Testis (tissue), 3 donors: ENCODE measurements around the gene ZMYND11. TPM values are rescaled to one million over a fixed set of nuclear protein-coding genes. Genes with fewer than 3 reads are reported as not detected.

ENCODE experiments used
- DNase-seq: peaks from one replicate; pipeline ENCODE4 v3.0.0-alpha.2; 2019
- H3K27ac ChIP-seq, 2 donors: fragments of 200-600 bp; sonication (generic); one replicate each; pipeline ENCODE4 v1.5.1; 2019
- H3K27me3 ChIP-seq: fragments of 200-600 bp; sonication (generic); one replicate; pipeline ENCODE4 v1.5.1; 2019
- H3K36me3 ChIP-seq: fragments of 200-600 bp; sonication (generic); one replicate; pipeline ENCODE4 v1.5.1; 2017; ENCODE audit warnings: low read depth; ENCODE audit errors: missing control alignments
- H3K4me1 ChIP-seq: fragments of 200-600 bp; sonication (generic); one replicate; pipeline ENCODE4 v1.5.1; 2019
- H3K4me3 ChIP-seq, 2 donors: fragments of 200-600 bp; sonication (generic); one replicate each; pipeline ENCODE4 v1.5.1; 2017 to 2019
- H3K9me3 ChIP-seq: fragments of 200-600 bp; sonication (generic); one replicate; pipeline ENCODE4 v1.5.1; 2017
- POLR2A ChIP-seq: fragments of 450-650 bp; IDR thresholded peaks from one replicate; pipeline ENCODE4 v1.6.1; 2017; ENCODE audit warnings: antibody characterized with exemption, mild to moderate bottlenecking, moderate library complexity
- WGBS, 2 donors: methylation state at CpG; one replicate each; pipeline ENCODE4 v1.1.5; 2018; 5-methylcytosine and 5-hydroxymethylcytosine counted together
- intact Hi-C: fragments of 100-400 bp; cut with DNase I; formaldehyde crosslinking; loops from one replicate; pipeline ENCODE4 v1.15.1; 2023; ENCODE audit warnings: low total_unique reads
- polyA plus RNA-seq: library from polyadenylated mRNA; stranded (reverse); fragments of 350-450 nt; fragmentation: Illumina TruSeq; extraction: RNeasy Lipid Tissue Mini Kit (QIAGEN cat#74804); gene quantifications from one replicate; pipeline ENCODE4 v1.2.3, GENCODE V29; 2014; ENCODE audit warnings: low read depth, low replicate concordance; ENCODE audit not compliant: insufficient read depth
- total RNA-seq, 2 donors: library from RNA; depleted of rRNA; stranded (reverse); fragments of >200 nt; gene quantifications; one replicate each; pipeline ENCODE4 v1.2.3, GENCODE V29; 2016
- TF ChIP-seq, protein P1 (sequence below), 3 experiments: fragments of 450-650 bp in 2 of 3; fragments of 200-600 bp in 1 of 3; sonication (generic) in 1 of 3; IDR thresholded peaks; one replicate each; pipeline ENCODE4 v1.5.1; 2016 to 2019; ENCODE audit warnings: antibody characterized with exemption in 3 of 3, mild to moderate bottlenecking in 2 of 3, moderate library complexity in 1 of 3

ZMYND11 gene
- total and polyA plus RNA-seq, 3 donors from 2014 or later: 55.8 to 66.2 (median 61.0) TPM

DNA sequence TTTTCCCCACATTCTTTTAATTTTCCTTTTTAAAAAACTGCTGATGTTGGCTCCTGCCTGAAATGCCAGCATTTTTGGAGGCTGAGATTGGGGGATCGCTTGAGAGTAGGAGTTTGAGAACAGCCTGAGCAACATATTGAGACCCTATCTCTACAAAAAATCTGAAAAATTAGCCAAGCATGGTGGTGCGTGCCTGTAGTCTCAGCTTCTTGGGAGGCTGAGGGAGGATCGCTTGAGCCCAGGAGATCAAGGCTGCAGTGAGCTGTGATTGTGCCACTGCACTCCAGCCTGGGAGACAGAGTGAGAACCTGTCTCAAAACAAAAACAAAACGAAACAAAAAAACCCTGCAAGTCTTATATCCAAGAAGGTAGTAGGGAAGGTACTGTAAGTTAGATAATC, 51.7 kb downstream of the ZMYND11 start:
- 64 to 81% methylated on average over 4 of the region's 4 CpGs for WGBS, 2 donors
- no peaks in the 10 kb centered on the region for H3K9me3 ChIP-seq
- intact Hi-C loops: no loop called here
- H3K4me1 ChIP-seq: no peaks in the 10 kb centered on the region
- TF ChIP-seq, protein P1, sequence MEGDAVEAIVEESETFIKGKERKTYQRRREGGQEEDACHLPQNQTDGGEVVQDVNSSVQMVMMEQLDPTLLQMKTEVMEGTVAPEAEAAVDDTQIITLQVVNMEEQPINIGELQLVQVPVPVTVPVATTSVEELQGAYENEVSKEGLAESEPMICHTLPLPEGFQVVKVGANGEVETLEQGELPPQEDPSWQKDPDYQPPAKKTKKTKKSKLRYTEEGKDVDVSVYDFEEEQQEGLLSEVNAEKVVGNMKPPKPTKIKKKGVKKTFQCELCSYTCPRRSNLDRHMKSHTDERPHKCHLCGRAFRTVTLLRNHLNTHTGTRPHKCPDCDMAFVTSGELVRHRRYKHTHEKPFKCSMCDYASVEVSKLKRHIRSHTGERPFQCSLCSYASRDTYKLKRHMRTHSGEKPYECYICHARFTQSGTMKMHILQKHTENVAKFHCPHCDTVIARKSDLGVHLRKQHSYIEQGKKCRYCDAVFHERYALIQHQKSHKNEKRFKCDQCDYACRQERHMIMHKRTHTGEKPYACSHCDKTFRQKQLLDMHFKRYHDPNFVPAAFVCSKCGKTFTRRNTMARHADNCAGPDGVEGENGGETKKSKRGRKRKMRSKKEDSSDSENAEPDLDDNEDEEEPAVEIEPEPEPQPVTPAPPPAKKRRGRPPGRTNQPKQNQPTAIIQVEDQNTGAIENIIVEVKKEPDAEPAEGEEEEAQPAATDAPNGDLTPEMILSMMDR (IDR thresholded peaks at IDR 0.05): no peak
- TF ChIP-seq POLR2A: no peak
- no peaks in the 10 kb centered on the region for H3K36me3 ChIP-seq
- H3K4me3 ChIP-seq: no peak overlapping the region
- no peak for DNase-seq
- H3K27me3 ChIP-seq: no peaks in the 10 kb centered on the region
- H3K27ac ChIP-seq: no peak overlapping the region

DNA sequence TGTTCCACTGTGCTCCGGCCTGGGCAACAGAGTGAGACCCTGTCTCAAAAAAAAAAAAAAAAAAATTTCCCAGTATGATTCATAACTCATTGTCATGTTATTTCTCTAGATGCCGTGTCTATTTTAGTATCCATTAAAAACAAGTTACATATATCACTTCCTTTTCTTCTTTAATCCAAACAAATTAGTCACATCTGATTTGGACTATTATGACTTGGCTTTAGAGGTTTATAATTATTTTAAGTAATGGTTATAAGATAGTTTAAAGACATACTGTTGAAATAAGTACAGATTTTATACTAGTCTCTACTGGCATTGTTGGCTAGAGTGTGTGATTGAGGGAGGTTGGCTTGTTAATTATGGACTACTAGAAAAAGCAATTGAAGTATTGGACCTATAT, 53.3 kb downstream of the ZMYND11 start:
- no peak for DNase-seq
- intact Hi-C loops: no loop called here
- WGBS, 2 donors: 89 to 92% methylated on average over 2 of the region's 2 CpGs
- Histone ChIP-seq H3K36me3 (no peaks in the 10 kb centered on the region), H3K9me3 (no peaks in the 10 kb centered on the region), H3K4me1 (no peaks in the 10 kb centered on the region), H3K27me3 (no peaks in the 10 kb centered on the region), H3K4me3 (no peak overlapping the region), H3K27ac (no peak overlapping the region)
- TF ChIP-seq POLR2A: no peak
- TF ChIP-seq, protein P1 (IDR thresholded peaks at IDR 0.05): no peak

DNA sequence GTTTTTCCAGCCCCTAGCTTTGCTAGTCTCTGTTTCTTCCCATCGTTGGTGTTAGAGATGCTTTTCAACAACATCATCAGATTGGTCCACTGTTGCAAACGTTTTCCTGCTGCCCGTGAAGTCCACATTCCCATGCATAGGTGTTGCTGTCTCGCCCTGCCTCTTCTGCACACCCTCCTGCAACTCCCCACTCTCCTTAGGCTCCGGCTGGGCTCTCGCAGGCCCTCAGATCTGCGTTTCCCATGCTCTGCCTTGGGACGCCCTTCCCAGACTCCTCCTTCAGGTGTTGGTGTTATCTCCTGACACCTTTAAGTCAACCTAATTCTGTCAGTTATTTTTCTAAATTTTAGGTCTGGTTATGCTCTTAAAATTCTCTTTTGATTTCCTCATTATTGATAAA, 55.0 kb downstream of the ZMYND11 start:
- Histone ChIP-seq H3K4me3 (no peak overlapping the region), H3K27ac (no peak overlapping the region), H3K27me3 (no peaks in the 10 kb centered on the region), H3K9me3 (no peaks in the 10 kb centered on the region), H3K4me1 (no peaks in the 10 kb centered on the region), H3K36me3 (no peaks in the 10 kb centered on the region)
- no peak for DNase-seq
- WGBS, 2 donors: 90 to 93% methylated on average over 8 of the region's 8 CpGs
- intact Hi-C loops: no loop called here
- TF ChIP-seq, protein P1 (IDR thresholded peaks at IDR 0.05): no peak
- no peak for TF ChIP-seq POLR2A

DNA sequence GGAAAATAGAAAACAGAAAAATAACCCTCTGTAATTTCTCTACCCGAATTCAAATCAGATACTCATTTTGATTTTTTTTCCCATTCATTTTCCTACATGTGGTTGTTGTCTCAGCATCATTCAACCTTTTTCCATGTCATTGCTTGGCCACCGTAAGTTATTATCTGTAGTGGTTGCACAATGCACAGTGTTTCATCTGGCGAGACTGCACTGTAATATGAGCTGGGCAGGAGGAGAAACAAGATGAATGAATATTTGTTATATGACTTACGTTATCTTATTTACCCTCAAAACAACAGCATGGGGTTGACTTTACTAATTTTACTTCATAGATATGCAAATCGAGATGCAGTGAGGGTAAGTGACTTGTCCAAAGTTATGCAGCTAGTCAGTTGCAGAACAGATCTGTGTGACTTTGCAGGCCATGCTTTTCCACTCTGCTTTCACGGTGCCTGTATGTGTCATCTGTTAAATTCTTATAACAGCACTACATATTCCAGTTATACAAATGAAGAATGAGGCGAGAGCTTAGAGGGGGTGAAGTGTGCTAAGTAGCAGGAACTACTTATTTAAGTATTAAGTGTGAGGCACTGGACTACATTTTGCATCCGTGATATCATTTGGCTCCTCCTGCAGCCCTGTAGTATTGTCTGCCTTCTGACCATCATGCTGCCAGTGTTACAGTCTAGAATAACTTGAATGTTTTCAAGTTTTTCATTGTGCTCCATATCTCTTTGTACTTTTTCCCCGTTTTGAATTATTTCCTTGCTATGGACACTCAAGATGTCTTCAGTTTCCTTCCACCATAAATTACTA, 56.7 kb downstream of the ZMYND11 start:
- no peak for DNase-seq
- Histone ChIP-seq H3K9me3 (no peaks in the 10 kb centered on the region), H3K36me3 (no peaks in the 10 kb centered on the region), H3K27me3 (no peaks in the 10 kb centered on the region), H3K4me1 (no peaks in the 10 kb centered on the region), H3K4me3 (no peak overlapping the region), H3K27ac (no peak overlapping the region)
- TF ChIP-seq, protein P1 (IDR thresholded peaks at IDR 0.05): no peak
- TF ChIP-seq POLR2A: no peak
- 56 to 61% methylated on average over 9 of the region's 9 CpGs for WGBS, 2 donors
- intact Hi-C loops: no loop called here

DNA sequence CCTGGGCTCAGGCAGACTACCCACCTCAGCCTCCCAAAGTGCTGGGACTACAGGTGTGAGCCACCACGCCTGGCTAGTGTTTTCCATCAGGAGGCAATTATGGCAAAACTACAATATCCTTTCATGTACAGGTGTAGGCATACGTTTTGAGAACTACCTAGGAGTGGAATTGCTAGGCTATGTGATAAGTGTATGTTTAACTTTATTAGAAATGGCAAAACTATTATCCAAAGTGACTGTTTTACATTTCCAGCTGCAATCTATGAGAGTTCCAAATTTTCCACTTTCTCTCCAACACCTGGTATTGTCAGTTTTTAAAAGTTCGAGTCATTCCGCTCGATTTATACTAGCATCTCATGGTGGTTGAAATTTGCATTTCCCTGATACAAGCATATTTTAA, 59.0 kb downstream of the ZMYND11 start:
- Histone ChIP-seq H3K4me1 (no peaks in the 10 kb centered on the region), H3K36me3 (no peaks in the 10 kb centered on the region), H3K9me3 (no peaks in the 10 kb centered on the region), H3K27ac (no peak overlapping the region), H3K27me3 (no peaks in the 10 kb centered on the region), H3K4me3 (no peak overlapping the region)
- intact Hi-C loops: no loop called here
- DNase-seq: no peak
- TF ChIP-seq, protein P1 (IDR thresholded peaks at IDR 0.05): no peak
- TF ChIP-seq POLR2A: no peak
- WGBS, 2 donors: 95 to 96% methylated on average over 5 of the region's 5 CpGs
